ENCODE data around the gene FCRLB. TPM values are rescaled to one million over a fixed set of nuclear protein-coding genes. Genes with fewer than 3 reads are reported as not detected.

The FCRLB gene
- total and polyA plus RNA-seq, 4 donors, result 0.33 to 2.9 (median 0.57) TPM

DNA sequence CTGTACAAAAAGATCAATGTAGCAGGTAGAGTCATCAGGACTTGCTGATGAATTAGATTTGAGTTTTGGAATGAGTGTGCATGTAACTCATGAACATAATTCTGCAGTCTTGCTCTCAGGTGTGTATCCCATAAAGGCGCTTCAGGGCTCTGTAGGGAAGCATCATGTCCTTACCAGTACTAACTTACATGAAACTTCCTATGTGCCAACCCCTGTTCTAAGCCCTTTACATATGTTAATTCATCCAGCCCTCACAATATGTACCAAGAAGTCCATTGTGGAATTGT, 2.1 kb upstream of the FCRLB start (continued):
- TF ChIP-seq, protein P1, sequence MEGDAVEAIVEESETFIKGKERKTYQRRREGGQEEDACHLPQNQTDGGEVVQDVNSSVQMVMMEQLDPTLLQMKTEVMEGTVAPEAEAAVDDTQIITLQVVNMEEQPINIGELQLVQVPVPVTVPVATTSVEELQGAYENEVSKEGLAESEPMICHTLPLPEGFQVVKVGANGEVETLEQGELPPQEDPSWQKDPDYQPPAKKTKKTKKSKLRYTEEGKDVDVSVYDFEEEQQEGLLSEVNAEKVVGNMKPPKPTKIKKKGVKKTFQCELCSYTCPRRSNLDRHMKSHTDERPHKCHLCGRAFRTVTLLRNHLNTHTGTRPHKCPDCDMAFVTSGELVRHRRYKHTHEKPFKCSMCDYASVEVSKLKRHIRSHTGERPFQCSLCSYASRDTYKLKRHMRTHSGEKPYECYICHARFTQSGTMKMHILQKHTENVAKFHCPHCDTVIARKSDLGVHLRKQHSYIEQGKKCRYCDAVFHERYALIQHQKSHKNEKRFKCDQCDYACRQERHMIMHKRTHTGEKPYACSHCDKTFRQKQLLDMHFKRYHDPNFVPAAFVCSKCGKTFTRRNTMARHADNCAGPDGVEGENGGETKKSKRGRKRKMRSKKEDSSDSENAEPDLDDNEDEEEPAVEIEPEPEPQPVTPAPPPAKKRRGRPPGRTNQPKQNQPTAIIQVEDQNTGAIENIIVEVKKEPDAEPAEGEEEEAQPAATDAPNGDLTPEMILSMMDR (IDR thresholded peaks at IDR 0.05; ENCODE audit: low read depth, low read length, missing input control), result no peak
- TF ChIP-seq HNF4A (conservative IDR thresholded peaks at IDR 0.05), result no peak
- TF ChIP-seq EGR1 (IDR thresholded peaks at IDR 0.05; ENCODE audit: low read depth in 2 of 2), result no peak
- TF ChIP-seq, protein P2, sequence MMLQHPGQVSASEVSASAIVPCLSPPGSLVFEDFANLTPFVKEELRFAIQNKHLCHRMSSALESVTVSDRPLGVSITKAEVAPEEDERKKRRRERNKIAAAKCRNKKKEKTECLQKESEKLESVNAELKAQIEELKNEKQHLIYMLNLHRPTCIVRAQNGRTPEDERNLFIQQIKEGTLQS (IDR thresholded peaks at IDR 0.05), result no peak
- no peak for TF ChIP-seq JUND (IDR thresholded peaks at IDR 0.05)
- no peak for TF ChIP-seq FOXA1 (IDR thresholded peaks at IDR 0.05)
- no peak for TF ChIP-seq GABPA (IDR thresholded peaks at IDR 0.05 in 1 of 2, conservative IDR thresholded peaks at IDR 0.05 in 1 of 2)

DNA sequence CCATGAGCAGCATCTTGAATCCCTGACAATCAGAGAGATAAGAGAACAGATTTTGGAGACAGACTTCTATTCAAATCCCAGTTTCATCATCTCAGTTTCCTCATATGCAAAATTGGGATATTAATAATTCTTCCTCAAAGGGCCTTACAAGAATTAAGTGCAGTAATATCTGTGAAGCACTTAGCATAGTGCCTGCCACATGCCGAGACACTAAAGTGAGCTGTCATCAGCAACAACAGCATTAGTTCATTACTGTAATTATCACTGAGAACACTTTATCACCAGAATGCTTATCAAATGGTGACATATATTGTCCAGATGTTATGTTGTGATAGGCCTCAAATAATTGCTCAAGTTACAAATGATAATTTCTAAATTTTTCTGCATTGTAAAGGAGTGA, 922 bp upstream of the FCRLB start:
- TF ChIP-seq RAD21 (IDR thresholded peaks at IDR 0.05) (no peak), EGR1 (IDR thresholded peaks at IDR 0.05; ENCODE audit: low read depth in 2 of 2) (no peak), NR2F2 (IDR thresholded peaks at IDR 0.05) (no peak), RXRA (IDR thresholded peaks at IDR 0.05) (no peak), HNF4A (conservative IDR thresholded peaks at IDR 0.05) (no peak), FOXA2 (IDR thresholded peaks at IDR 0.05) (no peak), TAF1 (conservative IDR thresholded peaks at IDR 0.05) (no peak), SP1 (IDR thresholded peaks at IDR 0.05) (no peak), GABPA (IDR thresholded peaks at IDR 0.05 in 1 of 2, conservative IDR thresholded peaks at IDR 0.05 in 1 of 2) (no peak), YY1 (IDR thresholded peaks at IDR 0.05) (no peak), JUND (IDR thresholded peaks at IDR 0.05) (no peak)
- TF ChIP-seq, protein P2 (IDR thresholded peaks at IDR 0.05), result no peak
- TF ChIP-seq, protein P1 (IDR thresholded peaks at IDR 0.05; ENCODE audit: low read depth, low read length, missing input control), result no peak
- TF ChIP-seq, protein P3, sequence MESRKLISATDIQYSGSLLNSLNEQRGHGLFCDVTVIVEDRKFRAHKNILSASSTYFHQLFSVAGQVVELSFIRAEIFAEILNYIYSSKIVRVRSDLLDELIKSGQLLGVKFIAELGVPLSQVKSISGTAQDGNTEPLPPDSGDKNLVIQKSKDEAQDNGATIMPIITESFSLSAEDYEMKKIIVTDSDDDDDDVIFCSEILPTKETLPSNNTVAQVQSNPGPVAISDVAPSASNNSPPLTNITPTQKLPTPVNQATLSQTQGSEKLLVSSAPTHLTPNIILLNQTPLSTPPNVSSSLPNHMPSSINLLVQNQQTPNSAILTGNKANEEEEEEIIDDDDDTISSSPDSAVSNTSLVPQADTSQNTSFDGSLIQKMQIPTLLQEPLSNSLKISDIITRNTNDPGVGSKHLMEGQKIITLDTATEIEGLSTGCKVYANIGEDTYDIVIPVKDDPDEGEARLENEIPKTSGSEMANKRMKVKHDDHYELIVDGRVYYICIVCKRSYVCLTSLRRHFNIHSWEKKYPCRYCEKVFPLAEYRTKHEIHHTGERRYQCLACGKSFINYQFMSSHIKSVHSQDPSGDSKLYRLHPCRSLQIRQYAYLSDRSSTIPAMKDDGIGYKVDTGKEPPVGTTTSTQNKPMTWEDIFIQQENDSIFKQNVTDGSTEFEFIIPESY (IDR thresholded peaks at IDR 0.05), result no peak
- TF ChIP-seq, protein P4, sequence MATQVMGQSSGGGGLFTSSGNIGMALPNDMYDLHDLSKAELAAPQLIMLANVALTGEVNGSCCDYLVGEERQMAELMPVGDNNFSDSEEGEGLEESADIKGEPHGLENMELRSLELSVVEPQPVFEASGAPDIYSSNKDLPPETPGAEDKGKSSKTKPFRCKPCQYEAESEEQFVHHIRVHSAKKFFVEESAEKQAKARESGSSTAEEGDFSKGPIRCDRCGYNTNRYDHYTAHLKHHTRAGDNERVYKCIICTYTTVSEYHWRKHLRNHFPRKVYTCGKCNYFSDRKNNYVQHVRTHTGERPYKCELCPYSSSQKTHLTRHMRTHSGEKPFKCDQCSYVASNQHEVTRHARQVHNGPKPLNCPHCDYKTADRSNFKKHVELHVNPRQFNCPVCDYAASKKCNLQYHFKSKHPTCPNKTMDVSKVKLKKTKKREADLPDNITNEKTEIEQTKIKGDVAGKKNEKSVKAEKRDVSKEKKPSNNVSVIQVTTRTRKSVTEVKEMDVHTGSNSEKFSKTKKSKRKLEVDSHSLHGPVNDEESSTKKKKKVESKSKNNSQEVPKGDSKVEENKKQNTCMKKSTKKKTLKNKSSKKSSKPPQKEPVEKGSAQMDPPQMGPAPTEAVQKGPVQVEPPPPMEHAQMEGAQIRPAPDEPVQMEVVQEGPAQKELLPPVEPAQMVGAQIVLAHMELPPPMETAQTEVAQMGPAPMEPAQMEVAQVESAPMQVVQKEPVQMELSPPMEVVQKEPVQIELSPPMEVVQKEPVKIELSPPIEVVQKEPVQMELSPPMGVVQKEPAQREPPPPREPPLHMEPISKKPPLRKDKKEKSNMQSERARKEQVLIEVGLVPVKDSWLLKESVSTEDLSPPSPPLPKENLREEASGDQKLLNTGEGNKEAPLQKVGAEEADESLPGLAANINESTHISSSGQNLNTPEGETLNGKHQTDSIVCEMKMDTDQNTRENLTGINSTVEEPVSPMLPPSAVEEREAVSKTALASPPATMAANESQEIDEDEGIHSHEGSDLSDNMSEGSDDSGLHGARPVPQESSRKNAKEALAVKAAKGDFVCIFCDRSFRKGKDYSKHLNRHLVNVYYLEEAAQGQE (IDR thresholded peaks at IDR 0.05), result no peak
- TF ChIP-seq, protein P5, sequence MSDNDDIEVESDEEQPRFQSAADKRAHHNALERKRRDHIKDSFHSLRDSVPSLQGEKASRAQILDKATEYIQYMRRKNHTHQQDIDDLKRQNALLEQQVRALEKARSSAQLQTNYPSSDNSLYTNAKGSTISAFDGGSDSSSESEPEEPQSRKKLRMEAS (IDR thresholded peaks at IDR 0.05), result no peak
- no peak for DNase-seq (ENCODE audit: low spot score)
- H3K4me3 ChIP-seq (ENCODE audit: low read depth in 1 of 3, low read length in 3 of 3), result no peak overlapping the region
- 93% methylated on average over 1 of the region's 1 CpG for WGBS
- H3K9ac ChIP-seq (ENCODE audit: low read depth in 1 of 2, low read length in 2 of 2), result no peak overlapping the region
- H3K27me3 ChIP-seq (ENCODE audit: control insufficient read depth in 4 of 4, insufficient read depth in 4 of 4, low read length in 3 of 4), result no peaks in the 10 kb centered on the region
- H3K9me3 ChIP-seq (ENCODE audit: control insufficient read depth in 4 of 4, low read length in 3 of 4), result no peaks in the 10 kb centered on the region
- H3K27ac ChIP-seq (ENCODE audit: low read depth in 1 of 2, low read length in 2 of 2), result no peak overlapping the region
- H3K36me3 ChIP-seq (ENCODE audit: control insufficient read depth in 4 of 4, insufficient read depth in 3 of 4, low read depth in 1 of 4, low read length in 3 of 4), result no peaks in the 10 kb centered on the region
- no peaks in the 10 kb centered on the region for H3K4me1 ChIP-seq (ENCODE audit: control insufficient read depth in 4 of 4, insufficient read depth in 4 of 4, low read length in 3 of 4)
